Pons (tissue), 1 donor: ENCODE data around the gene TCHP.

Experiments used
- DNase-seq: peaks from one replicate; pipeline ENCODE4 v3.0.0-alpha.2; 2016; ENCODE audit warnings: low spot score

The TCHP gene

GRCh38 chr12:109963330-109963729 lies 63.3 kb downstream of the TCHP start:
- DNase-seq, result no peak

- no peak for DNase-seq
These were observed 63.8 kb downstream of the TCHP start for GRCh38 chr12:109963743-109964429.

- DNase-seq, result no peak
These were observed 66.5 kb downstream of the TCHP start for GRCh38 chr12:109966546-109966945.

- DNase-seq, result no peak
These were observed 67.4 kb downstream of the TCHP start for GRCh38 chr12:109967383-109968031.
